Left ventricle myocardium superior (tissue), 1 donor: ENCODE data around the gene SMARCC1. TPM values are rescaled to one million over a fixed set of nuclear protein-coding genes. Genes with fewer than 3 reads are reported as not detected.

Experiments used
- ATAC-seq: fragments of 200-7000 bp; cut with Tn5 transposase; one replicate; pipeline ENCODE4 v1.9.1; 2020; ENCODE audit warnings: mild to moderate bottlenecking, moderate library complexity
- DNase-seq: peaks from one replicate; pipeline ENCODE4 v3.0.0-alpha.2; 2020
- intact Hi-C: fragments of 100-400 bp; cut with micrococcal nuclease; formaldehyde crosslinking; loops from one replicate; pipeline ENCODE4 v1.11.0; 2022
- total RNA-seq: library from RNA; stranded (reverse); fragmentation: NEBNext Ultra II Directional; extraction: Animal tissue kit (Norgen Biotek cat#: 25700); gene quantifications from one replicate; pipeline ENCODE4 v1.2.1, GENCODE V29; 2021
- donor health status: DM: no; HTN: yes; CAD: no; lungs with severe emphysema.

Gene SMARCC1
- total RNA-seq, 1 donor from 2014 or later = 27.0 TPM

DNA sequence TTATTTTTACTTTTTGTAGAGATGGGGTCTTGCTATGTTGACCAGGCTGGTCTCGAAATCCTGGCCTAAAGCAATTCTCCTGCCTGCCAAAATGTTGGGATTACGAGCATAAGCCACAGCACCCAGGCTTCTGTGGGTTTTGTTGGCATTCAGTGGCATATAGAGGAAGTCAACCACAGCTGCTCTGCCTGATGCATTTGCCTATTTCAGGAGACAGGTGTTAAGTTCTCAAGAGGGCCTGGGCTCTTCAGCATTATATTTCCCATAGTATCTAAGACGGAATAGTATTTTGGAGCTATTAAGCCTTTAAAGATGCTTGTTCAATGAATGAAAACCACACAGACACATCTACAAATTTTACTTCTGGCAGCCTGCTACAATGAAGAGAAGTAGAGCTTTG lies 129.6 kb downstream of the SMARCC1 start:
- no peak for DNase-seq
- no peak for ATAC-seq
- intact Hi-C loops = no loop called here

DNA sequence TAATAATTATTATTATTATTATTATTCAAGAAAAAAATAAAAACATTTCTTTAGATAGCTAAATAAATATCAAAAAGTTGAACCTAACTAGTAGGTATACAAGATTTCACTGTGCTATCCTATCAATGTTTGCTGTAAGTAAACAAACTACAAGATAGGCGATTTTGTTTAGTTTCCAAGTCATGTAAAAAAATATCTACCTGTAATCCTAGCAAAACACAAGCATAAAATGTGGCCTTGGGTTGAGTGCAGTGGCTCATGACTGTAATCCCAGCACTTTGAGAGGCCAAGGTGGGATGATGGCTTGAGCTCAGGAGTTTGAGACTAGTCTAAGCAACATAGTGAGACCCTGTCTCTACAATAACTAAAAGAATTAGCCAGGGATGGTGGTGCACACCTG lies 131.4 kb downstream of the SMARCC1 start:
- ATAC-seq = no peak
- intact Hi-C loops = no loop called here
- no peak for DNase-seq

DNA sequence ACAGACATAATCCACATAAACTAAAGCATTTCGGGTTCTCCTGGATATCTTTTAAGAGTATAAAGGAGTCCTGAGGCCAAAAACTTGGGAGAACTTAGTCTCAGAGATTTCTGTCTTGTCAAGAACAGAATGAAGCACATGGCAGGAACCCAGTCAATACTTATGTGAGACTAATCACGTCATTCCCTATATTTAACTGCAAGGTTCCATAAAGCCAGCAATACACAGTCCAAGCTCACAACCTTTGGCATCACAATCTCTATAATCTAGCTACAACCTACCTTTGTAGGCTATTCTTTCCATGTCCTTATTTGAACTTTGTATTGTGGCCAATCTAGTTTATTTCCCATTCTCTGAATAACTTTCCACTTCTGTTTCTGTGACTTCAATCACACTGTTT lies 134.1 kb downstream of the SMARCC1 start:
- intact Hi-C loops = no loop called here
- no peak for DNase-seq
- peak; percentile 65 for ATAC-seq

DNA sequence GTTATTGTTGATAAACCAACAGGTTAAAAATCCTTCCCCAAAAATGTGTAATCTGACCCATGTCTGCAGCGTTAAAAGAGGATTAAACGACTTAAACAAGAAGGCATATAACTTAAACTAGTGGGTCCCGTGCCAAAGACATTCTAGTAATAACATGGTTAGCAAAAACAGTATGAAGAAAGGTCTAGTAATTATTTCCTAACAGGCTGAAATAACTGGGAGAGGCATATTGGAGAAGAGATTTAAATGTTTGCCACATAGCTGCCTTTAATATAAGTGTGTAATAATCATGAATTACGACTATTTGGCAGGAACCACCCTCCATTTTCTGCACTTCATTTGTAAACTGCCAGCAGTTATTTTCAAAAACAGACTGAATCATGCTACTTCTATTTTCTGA lies 135.3 kb downstream of the SMARCC1 start:
- ATAC-seq (no peak), DNase-seq (no peak)
- intact Hi-C loops = no loop called here

DNA sequence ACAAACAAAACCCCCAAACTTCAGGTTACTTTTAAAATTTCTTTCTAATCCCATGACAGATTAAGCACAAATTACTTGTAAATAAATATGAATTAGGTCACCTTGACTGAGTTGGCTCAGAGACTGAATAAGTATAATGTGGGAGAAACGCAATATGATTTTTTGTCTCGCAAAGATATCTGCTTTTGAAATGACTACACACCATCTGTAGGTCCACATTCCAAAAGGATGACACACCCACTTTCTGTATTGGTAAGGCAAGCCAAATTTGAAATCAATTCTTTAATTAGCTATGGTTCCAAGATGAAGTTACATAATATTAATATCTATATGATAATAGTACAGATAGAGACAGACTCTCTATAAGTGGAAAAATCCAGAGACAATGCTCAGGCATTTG lies 136.1 kb downstream of the SMARCC1 start:
- ATAC-seq (no peak), DNase-seq (no peak)
- intact Hi-C loops = no loop called here

DNA sequence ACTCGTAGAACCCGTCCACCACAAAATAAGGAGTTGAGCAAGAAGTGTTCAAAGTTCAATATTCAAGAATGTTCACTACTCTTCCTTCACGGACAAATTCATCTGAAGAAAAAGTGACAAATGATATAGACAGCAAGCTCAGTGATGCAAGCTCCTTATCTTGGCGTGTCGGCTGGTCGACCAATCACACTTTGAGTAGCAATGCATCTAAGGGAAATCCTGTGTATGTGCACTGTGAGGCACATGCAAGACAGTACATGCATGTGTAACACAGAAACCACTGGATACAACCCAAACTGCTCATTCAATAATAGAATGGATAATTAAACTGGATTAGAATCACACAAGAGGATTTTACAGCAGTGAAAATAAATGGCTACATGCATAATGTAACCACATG lies 138.6 kb downstream of the SMARCC1 start:
- intact Hi-C loops = no loop called here
- ATAC-seq (no peak), DNase-seq (no peak)

DNA sequence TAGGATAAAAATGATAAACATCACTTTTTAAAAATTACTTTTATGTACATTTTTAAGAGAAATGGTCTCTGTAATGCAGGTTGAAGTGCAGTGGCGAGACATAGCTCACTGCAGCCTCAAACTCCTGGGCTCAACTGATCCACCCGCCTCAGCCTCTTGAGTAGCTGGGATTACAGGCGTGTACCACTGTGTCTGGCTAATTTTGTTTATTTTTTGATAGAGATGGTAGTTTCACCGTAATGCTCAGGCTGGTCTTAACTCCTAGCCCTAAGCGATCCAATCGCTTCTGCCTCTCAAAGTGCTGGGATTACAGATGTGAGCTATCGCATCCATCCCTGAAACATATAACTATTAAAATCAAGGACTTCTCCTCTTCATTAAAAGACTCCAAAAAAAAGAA lies 140.0 kb downstream of the SMARCC1 start:
- ATAC-seq (no peak), DNase-seq (no peak)
- intact Hi-C loops = no loop called here

DNA sequence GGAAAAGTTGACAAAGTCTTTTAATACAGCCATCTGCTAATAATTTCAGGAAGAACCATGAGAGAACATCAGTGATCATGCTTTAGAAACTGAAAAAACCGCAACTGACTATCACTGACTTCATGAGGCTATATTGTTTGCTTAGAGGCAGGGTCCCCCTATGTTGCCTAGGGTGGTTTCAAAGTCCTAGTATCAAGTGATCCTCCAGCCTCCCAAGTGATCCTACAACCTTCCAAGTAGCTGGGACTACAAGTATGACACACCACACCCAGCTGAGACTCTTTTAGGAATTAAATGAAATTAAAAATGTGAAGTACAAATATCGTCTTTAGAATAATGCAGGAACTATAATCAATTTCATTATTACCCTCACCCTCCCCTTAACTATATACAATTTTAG lies 144.8 kb downstream of the SMARCC1 start:
- intact Hi-C loops = no loop called here
- ATAC-seq (no peak), DNase-seq (no peak)

DNA sequence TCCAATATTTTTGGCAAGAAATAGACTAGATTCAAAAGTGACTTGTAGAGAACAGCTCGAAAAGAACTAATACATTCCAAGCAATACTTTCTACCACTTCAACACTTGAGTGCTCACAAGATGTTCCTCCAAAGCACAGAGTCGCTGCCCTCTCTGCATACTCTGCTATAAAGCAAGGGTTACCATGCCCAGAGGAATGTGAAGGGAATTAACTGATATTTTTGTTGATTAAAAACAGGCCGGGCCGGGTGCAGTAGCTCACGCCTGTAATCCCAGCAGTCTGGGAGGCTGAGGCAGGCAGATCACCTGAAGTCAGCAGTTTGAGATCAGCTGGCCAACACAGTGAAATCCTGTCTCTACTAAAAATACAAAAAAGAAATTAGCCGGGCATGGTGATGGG lies 145.5 kb downstream of the SMARCC1 start:
- intact Hi-C loops = no loop called here
- ATAC-seq = no peak
- no peak for DNase-seq

DNA sequence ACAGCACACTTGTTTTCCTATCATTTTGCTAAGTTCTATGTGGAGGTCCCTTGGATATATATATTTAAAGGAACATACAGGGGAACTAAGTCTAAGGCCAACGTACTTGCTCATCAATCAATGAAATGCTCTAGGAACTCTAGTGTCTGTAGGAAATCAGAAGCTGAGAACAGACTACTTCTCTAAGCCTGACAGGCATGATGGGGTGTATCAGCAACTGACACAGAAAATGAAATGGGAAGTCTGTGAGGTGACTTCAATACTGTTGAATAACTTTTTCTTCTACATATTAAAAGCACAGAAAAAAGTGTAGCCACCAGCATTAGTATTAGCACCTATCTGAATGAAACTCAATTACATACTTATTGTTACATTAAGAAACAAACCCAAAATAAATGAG lies 146.2 kb downstream of the SMARCC1 start:
- intact Hi-C loops = no loop called here
- DNase-seq (no peak), ATAC-seq (no peak)

DNA sequence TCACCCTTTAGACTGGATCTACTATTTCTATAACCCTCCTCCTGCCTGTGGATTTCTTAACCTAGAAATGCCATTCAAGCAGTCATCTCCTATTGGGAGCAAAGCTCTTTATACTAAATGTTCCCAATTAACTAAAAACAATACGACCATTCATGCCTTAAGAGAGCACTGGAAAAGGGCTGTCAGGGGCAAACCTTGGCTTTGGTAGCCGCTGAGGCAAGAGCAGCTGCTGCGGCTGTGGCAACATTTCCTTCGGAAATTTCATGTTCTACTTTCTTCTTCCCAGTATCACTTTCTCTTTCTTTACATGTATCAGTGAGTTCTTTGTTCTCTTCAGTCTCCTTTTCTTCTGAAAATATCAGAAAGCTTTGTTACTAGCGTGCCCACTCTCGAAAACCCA lies 146.7 kb downstream of the SMARCC1 start:
- intact Hi-C loops = no loop called here
- ATAC-seq = no peak
- no peak for DNase-seq

DNA sequence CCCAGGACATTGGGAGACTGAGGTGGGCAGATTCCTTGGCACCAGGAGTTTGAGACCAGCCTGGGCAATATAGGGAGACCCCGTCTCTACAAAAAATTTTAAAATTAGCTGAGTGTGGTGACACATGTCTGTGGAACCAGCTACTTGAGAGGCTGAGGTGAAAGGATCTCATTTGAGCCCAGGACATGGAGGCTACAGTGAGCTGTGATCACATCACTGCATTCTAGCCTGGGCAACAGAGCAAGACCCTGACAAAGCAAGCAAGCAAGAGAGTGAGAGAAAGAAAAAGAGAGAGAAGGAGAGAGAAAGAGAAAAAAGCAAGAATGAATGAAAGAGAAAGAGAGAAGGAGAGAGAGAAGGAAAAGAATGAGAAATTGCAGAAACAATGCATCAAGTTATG lies 150.9 kb downstream of the SMARCC1 start:
- ATAC-seq (no peak), DNase-seq (no peak)
- intact Hi-C loops = no loop called here

DNA sequence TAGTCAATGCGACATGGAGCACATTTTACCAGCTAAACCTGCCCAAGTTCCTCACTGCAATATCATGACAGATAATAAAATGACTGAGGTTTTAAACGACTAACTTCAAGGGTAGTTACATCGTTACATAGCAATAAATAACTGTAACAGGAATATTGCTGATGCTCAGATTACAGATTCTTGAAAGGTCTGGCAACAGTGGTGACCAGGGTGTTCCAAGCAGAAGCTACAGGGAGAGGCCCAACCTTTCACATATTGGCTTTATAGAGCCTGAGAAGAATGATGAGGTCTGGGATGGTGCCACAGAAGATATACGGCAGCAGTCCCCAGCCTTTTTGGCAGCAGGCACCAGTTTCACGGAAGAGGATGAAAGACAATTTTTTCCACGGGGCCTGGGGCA lies 151.9 kb downstream of the SMARCC1 start:
- DNase-seq (no peak), ATAC-seq (no peak)
- intact Hi-C loops = no loop called here

DNA sequence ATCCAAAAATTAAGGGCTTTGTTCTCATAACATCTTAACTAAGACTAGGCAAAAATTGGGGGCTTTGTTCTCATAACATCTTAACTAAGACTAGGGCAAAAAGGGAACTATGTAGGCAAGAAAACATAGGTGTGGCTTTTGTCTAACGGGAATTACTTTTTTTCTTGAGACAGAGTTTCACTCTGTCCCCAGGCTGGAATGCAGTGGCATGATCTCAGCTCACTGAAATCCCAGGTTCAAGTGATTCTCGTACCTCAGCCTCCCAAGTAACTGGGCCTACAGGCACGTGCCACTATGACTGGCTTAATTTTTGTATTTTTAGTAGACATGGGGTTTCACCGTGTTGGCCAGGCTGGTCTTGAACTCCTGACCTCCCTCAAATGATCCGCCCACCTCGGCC lies 153.3 kb downstream of the SMARCC1 start:
- intact Hi-C loops = no loop called here
- ATAC-seq = no peak
- DNase-seq = no peak

DNA sequence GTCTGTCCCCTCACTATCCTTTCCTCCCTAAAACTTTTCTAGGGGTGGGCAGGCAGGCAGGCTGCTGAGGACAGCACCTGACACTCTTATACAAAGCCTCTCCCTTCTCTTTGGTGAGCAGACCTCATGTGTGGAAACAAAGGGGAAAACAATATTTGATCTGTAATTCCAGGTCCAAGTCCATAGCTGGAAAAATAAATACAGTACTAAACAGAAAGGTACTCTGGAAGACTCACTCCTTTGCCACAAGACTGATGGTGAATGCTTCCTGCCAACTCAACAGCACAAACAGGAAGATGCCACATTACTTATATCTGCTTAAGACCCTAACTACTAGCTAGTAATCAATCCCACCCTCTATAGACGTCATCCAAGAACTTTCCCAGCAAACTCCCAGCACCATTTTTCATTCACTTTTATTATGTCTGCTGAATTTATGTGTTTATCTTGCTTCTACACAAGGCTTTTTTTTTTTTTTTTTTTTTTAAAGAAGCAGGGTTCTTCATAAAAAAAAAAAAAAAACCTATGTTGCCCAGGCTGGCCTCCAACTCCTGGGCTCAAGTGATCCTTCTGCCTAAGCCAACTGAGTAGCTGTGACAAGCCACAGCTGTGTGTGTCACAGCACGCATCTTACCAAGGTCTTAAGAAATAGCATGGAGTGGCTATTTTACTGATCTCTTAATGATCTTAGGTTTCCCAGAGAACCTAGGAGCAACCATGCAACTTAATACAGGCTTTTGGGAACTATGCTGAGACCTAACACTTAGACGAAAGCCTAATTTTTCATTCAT lies 158.8 kb downstream of the SMARCC1 start:
- no peak for ATAC-seq

DNA sequence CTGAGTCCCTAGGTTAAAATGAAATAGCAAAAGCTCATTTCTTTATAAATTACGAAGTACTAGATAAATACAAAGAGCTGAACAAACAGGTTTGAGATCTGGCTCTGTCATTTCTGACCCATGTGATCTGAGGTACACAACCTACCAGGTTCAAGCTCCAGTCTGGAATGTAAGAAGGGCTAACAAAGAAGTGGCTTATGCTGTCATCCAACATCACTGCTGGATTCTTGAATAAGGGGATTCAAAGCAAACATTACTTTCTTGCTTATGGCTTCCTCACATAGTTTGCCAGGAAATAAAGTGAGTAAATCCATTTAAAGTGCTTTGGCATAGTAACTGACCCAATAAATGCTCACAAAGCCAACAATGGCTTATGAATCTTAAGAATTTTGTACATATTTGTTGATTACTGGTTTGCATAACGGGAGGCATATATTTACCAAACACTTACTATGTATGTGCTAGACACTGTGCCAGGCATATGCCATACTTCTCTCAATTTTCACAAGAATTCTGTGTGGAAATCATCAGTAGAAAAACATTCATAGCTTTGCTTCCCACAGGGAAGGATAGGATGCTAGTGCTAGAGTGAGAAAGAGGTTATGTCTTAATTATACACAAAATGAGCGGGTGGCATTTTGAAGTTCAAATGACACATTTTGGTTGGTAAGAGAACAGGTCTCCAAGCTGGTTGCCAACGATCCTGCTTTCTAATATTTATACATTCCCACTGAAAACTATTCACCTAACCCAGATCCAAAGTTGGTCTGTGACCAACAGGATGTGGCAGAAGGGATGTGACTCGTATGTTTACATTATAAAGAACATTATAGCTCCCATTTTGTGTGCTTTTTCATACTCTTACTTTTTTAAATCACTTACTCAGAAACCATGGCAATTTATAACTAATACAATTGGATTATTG lies 164.3 kb downstream of the SMARCC1 start:
- no peak for ATAC-seq
- no peak for DNase-seq
- intact Hi-C loops = no loop called here

More for the DNA sequence above, 158.8 kb downstream of the SMARCC1 start:
- intact Hi-C loops = no loop called here
- DNase-seq = no peak

DNA sequence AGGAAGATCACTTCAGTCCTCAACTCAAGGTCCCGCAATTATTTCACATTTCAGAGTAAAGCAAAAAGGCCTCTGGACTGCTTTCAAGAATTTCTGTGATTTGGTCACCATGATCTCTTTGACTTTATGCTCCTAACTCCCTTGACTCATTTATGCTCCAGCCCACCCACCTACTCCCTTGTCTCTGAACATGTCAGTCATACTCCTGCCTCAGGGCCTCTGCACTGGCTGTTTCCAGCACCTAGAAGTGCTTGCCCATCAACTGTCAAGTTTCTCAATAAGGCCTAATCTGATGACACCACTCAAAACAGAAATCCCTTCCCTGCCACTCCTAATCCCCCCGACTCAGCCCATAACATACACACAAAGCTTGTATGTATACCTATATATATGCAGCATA lies 166.9 kb downstream of the SMARCC1 start:
- ATAC-seq (no peak), DNase-seq (no peak)
- intact Hi-C loops = no loop called here

DNA sequence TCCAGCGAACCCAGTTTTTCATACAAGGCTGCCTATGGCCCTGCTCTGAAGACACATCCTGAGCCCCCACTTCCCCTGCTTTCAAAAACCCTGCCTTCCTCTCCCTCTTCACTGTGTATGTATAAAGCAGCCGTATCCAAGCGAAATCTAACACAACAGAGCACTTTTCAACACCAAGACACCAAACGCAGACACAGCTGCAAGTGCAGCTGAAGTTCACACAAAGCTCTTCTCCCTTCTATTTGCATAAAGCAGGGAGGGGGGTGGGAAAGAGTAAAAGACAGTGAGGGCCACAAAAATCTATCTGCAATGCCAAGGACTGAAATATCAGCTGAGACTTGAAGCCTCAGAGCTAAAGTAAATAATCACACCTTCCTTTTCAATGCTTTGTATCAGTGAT lies 168.0 kb downstream of the SMARCC1 start:
- ATAC-seq = no peak
- DNase-seq = no peak
- intact Hi-C loops = no loop called here

DNA sequence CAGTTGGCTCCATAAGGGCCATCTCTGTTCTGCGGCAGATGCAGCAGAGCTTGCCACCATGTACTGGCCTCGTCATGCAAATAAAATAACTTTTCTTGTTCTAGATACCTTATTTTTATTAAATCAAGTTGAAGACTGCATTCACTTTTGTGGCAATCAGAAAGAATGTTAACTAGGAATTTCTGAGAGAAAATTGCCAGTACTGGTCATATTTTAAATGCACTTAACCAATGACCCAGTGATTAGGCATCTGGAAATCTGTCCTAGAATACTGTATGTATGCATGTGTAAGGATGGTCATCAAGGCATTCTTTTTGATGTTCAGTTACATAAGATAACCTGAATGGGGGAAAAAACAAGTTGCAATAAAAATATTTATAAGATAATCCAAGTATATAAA lies 168.8 kb downstream of the SMARCC1 start:
- DNase-seq = no peak
- intact Hi-C loops = no loop called here
- no peak for ATAC-seq

DNA sequence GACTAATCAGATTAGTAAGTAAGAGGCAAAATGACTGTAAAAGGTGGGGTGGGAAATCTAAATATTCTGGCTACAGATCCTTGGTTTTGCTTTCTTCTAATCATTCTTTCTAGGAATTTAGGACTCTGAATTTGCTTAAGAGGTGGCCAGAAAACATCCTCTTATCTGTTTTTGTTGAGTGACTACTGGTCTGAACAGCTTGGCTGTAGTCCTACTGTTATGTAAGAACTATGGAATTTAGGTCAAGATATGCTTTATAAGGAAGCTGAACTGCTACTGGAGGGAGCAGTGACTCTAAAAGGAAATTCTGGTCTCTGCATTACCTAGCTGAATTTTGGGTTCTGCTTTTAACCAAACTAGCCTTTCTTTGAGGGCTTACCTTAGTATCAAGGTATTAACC lies 169.5 kb downstream of the SMARCC1 start:
- intact Hi-C loops = no loop called here
- no peak for DNase-seq
- peak; percentile 89 for ATAC-seq

DNA sequence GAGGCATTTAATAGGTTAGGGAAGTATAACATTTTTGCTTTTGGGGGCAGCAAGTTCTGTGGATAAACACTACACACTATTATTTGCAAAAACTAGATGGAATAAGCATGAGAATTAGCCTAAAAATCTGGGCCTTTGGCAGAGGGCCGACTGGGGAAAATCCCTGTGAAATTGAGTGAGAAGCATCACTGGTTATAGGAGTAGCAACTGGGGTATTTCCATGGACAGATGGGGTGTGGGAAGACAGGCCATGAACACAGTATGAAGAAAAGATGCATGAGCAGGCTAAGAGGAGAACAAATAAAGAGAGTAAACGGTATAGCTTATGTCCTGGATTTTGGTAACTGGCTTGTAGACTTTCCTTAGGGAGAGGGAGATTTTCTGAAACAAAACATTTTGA lies 170.1 kb downstream of the SMARCC1 start:
- intact Hi-C loops = no loop called here
- ATAC-seq = no peak

More for the DNA sequence above, 170.1 kb downstream of the SMARCC1 start:
- DNase-seq = no peak
